Stimulated activated CD8-positive, alpha-beta memory T cell treated with anti-CD3 and anti-CD28 coated beads, Interleukin-7, amount 100 ng/mL, for 4 hours (primary cell): Measurements from ENCODE around the gene PARD3B.

Source experiments
- DNase-seq, 2 donors: peaks; one replicate each; pipeline ENCODE4 v3.0.0-alpha.2; 2020; ENCODE audit warnings: low read depth in 2 of 2

PARD3B gene

DNA sequence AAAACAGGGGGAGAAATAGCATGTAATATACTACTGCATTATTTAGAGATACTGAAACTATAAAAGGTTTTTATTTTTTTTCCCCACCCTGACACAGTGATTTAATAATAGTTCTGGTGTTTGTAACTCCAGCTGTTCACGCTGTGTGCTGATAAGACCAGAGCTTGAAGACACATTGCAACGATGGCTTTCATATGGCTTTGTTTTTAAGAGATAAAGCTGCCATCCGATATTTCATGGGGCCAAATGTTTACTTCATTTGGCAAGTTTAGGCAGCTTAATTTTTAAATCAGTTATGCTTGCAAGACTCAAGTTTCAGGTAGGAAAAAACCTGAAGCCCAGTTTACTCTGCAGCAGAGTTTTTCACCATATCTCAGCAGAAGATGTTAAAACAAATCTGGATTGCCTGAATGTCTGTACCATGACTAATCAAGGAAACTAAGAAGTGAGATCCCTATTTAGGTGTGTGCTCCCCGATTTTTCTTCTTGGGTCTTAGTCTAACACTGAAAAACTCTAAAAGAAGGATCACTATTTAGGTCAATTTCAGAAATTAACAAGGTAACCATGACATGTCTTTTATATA lies 508.6 kb downstream of the PARD3B start:
- DNase-seq = no peak

DNA sequence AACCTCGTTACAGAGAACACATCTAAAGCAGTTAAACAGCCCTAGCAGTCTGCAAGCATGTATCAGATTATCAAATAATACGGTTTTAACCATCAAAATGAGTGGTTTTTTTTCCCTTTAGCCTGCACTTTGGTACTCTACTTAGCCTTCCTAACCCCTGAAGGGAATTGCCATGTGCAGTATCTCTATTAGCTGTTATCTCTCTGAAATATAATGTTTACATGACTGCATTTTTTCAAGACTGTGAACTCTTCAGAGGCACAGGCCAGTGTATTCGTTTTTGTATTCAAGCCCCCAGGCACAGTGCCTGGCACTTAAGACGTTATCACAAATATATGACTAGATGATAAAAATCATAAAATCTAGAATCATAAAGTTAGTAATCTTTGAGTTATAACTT lies 509.5 kb downstream of the PARD3B start:
- no peak for DNase-seq

DNA sequence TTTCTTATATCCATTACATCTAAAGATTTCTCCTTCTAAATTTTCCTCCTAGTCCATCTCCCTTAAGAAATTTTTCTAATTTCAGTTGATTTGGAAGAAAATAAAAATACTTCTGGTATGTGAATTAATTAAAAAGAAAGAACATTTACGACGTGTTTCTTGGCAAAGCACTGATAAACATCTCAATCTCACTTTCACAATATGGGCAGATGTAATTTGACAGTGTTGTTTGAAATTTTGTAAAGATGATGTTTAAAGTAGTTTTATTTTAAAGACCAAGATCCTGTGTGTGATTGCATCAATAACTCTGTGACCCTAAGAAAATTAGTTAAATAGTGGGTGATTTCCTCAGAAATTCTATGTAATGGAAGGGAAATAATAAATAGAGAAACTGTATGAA lies 510.0 kb downstream of the PARD3B start:
- DNase-seq = no peak

DNA sequence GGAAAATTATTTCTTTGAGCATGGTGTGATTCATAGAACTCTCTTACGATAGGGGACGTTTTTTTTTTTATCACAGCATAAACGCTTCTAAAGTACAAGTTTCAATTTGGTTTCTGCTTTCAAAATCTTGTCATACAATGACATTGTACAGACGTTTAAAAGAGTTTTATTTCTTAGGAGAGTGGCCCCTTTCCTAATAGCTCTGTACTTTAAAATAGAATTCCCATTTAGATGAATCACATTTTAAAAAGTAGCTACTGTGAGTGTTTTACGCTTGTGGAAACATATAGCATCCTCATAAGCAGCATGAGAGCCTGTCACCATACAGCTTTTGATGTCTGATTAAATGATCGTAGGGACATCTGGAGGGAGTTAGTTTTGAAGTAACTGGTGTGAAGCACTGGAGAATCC lies 510.9 kb downstream of the PARD3B start:
- no peak for DNase-seq

DNA sequence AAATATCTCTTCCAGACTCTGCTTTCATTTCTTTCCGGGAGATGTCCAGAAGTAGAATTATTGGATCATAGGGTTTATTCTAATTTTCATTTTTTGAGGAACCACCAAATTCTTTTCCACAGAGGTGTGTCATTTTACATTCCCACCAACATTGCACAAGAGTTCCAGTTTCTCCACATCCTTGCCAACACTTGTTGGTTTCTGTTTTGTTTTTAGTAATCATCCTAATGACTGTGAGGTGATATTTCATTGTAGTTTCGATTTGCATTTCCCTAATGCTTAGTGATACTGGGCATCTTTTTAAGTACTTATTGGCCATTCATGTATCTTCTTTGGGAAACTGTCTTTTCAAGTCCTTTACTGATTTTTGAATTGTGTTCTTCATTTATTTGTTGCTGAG lies 513.1 kb downstream of the PARD3B start:
- no peak for DNase-seq

DNA sequence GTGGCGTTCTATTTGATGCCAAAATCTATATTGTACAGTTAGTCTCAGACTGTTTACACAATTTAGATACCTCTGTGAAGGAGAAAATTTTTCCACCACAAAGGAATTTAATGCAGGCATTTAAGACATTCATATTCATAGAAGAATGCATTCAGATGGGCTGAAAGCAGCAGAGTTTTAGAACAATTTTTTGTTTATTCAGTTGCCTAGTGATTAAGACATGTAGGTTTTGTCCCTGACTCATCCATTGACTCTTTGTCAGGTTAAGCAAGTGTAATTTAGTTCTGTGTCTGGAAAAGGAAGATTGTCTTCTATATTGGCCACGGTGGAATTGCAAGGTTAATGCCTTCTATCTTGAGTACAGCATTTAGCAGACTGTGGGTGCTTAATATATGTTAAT lies 515.0 kb downstream of the PARD3B start:
- DNase-seq = no peak

DNA sequence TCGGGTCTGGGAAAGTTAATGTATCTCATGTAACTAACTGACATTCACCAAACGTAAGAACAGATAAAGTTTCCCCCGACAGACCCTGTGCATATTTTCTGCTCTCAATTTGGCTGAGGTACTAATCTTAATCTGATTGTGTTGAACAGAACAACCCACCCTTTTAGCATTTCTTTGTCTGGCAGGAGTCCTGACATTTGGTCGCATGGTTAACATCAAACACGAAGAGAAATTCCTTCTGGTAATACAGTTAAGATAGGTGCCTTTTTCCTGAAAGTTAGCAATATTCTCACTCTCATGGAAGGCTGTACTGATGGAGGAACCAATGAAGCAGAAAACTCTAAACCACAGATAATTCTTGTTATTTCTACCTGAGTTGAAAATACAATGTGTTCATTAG lies 520.8 kb downstream of the PARD3B start:
- DNase-seq = no peak

DNA sequence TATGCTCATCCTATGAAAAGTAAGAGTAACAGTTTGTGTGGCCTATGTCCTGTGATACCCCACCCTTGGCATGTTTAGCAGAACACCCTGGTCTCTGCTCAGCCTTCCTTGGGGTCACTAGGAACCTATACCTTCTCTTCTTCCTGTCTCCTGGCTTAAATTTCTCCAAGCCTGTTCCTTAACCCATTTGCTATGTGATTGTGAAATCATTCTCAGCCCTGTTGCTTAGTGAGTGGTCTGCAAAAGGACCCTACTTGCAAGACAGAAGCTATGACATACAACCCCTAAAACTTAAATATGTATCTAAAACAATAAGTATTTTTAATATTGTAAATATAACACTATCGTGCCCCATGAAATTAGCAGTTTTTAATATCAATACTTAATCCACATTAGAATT lies 524.7 kb downstream of the PARD3B start:
- DNase-seq = no peak

DNA sequence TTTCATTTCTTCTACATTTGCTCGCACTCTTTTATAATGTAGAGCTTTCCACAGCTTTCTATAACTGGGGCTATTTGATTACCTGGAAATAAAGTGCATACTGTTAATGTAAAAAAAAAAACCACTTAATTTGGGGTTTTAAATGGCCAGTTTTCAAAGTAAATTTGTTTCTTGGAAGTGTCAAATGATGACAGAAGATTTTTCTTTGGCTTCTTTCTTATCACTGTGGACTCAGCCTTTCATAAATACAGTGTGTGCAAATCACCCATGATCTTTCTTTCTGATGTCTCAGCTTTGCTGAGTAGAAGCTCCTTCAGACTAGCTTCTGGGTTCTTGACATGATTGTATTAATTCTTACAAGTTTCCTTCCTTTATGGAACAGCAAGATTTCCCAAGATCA lies 525.6 kb downstream of the PARD3B start:
- no peak for DNase-seq

DNA sequence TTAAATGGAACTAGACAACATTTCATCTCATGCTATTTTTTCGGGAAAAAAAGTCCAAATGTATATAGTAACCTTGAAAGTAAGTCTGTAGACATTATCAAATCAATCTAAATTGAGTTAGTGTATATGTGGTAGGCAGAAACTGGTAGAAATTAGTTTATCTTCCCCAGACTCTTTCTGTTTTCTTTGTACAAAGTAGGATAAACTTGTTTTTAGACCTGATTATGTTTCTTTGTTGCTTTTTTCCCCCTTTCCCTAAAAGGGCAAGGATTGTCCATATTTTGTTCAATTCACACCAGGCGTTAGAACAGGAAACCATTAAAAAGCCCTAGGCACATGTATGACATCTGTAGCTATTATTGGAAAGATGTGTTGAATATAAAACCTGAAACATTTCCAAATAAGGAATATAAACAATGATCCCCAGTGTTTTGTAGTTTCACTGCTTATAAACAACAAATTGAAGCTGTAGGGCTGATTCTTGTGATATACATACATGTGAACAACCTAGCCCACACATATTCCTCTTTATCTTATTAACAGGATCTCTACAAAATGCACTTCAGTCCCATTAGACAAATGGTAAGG lies 528.3 kb downstream of the PARD3B start:
- no peak for DNase-seq

DNA sequence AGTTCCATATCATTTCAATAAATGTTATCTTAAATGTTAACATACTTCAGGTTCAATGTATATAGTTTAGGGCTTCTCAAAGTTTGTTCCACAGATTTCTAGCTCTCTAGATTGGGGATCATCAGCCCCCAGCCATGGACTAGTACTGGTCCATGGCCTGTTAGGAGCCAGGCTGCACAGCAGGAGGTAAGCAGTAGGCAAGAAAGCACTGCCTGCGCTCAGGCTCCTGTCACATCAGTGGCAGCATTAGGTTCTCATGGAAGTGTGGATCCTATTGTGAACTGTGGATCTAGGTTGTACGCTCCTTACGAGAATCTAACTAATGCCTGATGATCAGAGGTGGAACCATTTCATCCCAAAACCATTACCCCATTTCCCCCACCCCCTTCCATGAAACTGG lies 531.1 kb downstream of the PARD3B start:
- DNase-seq = no peak

DNA sequence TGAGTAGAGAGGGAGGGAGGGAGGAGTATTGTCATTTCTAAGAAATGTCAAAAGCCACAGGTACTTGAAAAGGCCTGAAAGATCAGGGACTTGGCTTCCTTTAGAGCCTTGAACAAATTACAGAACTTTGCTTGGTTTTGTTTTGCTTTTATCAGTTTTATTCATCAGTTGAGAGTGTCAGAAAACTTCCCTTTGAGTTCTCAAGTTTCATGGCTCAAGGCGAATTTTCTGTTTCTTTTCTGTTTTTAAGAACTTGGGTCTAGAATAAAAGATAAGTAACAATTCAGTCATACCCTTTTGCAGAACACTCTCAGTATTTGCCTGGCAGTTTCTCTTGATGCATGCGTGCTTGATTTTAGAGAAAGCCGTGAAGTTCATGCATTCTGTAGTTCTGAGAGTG lies 531.9 kb downstream of the PARD3B start:
- no peak for DNase-seq

DNA sequence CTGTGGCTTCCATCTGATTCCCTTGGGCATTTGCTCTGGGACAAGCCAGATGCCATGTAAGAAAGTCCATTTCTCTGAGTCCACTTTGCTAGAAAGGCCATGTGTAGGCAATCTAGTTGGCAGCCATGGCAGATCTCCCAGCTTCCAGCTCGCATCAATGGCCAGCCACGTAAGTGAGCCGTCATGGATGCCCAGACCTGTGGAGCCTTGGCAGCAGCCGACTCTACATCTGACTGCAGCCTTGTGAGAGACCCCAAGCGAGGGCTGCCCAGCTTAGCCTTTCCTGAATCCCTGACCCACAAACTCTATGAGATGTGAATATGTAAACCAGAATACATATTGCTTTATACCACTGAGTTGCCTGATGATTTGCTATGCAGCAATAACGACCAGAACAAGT lies 533.5 kb downstream of the PARD3B start:
- DNase-seq = no peak

DNA sequence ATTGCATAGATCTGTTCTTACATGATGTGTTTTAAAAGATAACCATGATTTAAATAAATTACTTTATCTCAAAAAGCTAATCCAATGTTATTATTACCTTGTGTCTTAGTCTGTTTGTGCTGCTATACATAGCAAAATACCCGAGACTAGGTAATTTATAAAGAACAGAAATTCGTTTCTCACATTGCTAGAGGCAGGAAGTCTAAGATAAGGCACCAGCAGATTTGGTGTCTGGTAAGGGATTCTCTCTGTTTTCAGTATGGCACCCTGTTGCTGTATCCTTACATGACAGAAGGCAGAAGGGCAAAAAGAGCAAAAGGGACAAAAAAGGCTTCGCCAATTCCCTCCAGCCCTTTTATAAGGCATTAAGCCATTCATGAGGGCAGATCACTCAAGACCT lies 533.9 kb downstream of the PARD3B start:
- DNase-seq = no peak

DNA sequence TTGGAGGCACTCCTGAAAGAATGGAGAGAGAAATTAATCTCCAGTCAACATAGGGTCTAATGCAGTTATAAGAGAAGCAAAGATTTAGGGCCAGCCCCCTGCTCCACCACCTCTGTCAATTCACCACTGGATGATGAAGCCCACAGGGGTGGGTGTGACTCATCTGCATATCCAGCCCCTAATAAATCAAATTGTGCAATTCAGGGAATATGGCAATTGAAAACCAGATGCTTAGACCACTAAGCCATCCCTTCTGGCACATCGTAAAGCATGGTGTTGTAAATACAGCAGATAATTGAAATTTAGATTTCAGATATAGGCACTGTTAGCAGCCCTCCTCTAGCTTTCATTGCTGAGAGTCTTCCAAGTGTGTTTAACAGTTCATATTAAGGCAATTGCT lies 541.4 kb downstream of the PARD3B start:
- no peak for DNase-seq

DNA sequence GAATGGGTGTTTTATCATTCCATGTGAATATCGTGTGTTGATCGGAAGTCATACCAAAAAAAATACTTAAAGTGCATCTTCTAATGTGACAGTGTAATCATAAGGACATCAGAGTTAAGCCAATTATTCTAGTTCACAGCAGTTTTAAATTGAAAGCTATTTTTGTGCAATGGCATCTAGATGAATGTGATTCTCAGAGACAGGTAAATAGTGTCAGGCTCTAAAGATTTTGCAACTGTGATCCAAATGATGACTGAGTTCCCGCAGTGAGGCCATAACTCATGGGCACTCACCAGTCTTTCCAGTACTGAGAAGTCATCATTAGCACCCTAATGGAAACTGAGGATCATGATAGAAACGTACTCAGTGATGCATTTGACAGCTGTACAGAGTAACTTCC lies 542.6 kb downstream of the PARD3B start:
- DNase-seq = no peak

DNA sequence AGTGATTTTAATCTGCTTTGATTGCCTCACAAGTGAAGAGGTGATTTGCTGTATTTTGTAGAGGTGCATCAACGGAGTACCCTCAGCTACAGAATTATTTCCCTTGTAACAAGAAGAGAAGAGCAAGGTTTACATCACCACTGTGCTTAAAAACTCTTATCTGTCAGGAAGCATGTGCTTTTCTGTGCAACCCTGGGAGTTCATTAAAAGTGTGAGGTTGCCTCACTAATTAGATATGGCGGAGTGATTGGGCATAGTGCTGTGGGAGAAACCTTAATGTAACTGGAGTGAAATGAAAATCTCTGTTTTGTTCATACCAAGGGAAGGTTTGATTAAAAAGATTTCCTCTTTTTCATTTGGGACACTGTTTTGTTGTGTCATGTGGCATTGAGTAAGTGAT lies 544.7 kb downstream of the PARD3B start:
- DNase-seq = no peak

DNA sequence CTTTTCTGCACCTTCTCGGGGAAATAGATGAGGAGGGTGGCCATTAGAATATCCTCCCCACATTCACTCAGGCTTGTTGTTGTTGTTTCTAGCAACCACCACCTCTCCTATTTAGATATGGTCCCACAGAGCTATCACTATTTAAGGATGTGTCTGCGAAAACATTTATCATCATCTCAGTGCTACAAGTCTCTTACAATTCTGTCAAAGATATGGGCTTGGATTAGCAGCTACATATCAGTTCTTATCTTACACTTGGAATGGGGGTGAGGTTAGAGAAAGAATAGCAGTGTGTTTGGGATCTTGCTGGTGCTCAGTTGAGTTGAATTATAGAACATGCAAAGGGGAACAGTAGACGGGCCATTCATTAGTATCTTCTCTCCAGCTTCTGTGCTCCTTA lies 546.1 kb downstream of the PARD3B start:
- DNase-seq = no peak

DNA sequence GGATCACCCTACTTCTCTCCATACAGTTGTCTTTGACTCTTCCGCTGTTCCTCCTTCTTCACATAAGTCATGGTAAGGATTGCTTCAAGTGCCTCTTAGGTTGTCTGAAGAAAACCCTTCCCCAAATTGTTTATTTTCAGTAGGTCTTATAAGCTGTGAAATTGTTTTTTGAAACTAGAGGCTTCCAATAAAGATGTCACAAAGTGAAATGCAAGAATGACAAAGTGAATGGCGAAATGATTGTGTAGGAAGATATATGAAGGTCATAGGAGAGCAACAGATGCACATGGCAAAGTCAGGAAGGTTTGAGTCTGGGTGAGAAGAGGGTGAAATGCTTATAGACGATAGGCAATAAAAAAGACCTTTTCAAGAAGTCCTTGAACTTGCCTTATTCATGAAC lies 548.8 kb downstream of the PARD3B start:
- DNase-seq = no peak

DNA sequence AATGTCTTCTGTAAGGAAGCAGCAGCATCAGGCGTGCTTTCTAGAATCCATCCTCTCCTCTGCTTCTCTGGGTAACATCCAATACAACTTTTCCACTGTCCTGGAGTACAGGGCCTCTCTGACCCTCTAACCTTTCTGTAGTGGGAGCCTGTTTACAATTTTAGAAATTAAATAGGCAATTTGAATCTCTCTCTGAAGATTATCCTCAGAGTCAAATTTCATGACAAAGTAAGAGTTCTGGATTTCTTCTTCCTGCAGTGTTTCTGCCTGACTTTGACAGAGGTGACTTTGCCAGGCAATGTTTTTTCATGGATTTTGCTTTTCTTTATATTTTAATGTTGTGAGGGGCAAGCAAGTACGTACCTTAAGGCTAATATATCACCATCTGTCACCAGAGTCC lies 558.4 kb downstream of the PARD3B start:
- no peak for DNase-seq

DNA sequence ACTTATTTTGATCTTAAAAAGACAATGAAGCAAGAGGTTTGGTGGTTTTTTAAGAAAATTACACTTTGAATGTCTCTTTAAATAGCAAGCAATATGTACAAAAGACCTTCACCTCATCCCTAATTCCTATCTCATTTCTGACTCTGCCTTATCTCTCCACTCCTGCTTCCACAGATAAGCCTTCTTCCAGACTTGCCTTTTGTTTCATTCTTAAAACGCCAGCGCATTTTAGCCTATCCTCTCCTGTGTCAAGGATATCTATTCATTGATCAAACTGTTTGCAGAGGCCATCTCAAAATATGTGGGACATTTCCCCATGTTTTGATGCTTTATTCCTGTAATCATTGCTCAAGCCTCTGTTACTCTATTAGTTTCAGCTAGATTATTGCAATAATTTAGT lies 562.5 kb downstream of the PARD3B start:
- DNase-seq = no peak

DNA sequence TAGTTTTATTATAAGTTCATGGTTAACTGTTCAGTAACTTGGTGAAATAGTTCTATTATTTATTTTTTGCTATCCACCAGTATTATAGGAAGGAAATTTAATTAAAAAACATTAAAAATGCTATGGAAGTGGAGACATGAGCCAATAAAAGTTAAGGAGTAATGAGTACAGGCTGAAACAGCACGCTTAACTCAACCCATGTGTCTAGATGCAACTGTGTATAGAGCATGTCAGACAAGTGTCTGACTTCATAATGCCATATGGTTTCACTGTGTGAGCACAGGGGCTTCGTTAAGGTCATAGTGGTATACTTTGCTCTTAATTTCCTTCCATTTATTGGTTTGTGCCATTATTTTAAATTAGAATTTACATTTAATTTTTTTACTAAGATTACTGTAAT lies 570.2 kb downstream of the PARD3B start:
- no peak for DNase-seq

DNA sequence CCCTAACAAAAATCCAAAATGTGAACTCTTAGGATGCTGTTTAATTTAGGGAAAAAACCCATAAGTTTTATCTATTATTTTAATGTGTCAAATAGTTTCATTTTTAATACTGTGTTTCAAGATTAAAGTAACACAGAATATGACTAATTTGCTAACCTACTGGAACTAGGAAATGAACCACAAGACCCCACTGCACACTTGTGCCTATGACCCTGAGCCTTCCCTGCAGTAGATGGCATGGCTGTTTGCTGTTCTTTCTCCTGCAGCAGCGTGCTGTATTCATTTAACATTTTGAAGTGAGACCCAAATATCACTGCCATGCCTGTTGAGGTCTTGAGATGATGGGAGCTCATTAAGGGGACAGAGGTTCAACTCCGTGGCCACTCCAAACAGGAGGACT lies 571.9 kb downstream of the PARD3B start:
- DNase-seq = no peak

DNA sequence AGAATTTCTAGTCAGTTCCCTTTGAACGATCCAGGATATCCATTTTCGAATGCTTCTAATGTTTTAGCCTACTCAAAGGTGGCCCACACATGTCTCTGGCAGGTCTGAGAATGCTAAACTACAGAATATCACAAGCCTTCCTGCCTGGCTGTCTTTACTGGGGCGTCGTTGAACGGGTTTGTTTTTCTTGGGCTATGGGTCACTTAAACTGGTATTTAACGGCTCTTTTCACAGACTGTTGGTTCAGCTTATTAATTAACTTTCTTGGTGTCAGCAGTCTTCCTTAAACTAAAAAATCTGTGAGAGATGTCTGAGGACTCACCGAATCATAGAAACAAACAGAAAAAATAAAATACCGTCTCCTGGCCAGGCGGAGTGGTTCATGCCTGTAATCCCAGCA lies 573.9 kb downstream of the PARD3B start:
- no peak for DNase-seq
